K562 (cell line): ENCODE data around the gene NCDN.

Experiments
- BHLHE40 ChIP-seq: IDR thresholded peaks from 2 replicates; pipeline ENCODE4 v1.6.1; 2011; ENCODE audit warnings: low read length, improper control_type of control experiment
- POLR2A ChIP-seq: fragments of 450-650 bp; conservative IDR thresholded peaks from 2 replicates; pipeline ENCODE4 v1.6.1; 2016

- TF ChIP-seq POLR2A (no peak), BHLHE40 (no peak)
These were observed 2.9 kb downstream of the NCDN start for GRCh38 chr1:35560256-35561225.
